HG02970 (cell line): ENCODE measurements around the gene SDF4.
"Not testable (repeated sequence)": the region's sequence is repeated elsewhere in the genome, so short reads cannot be mapped to it uniquely, and the experiment has no call there.

ENCODE experiments used
- ATAC-seq: cut with Tn5 transposase; IDR thresholded peaks from one replicate; pipeline ENCODE4 v1.9.1; 2021; ENCODE audit warnings: mild to moderate bottlenecking, moderate library complexity, moderate number of reproducible peaks; ENCODE audit not compliant: unreplicated experiment, low FRiP score

The SDF4 gene

DNA sequence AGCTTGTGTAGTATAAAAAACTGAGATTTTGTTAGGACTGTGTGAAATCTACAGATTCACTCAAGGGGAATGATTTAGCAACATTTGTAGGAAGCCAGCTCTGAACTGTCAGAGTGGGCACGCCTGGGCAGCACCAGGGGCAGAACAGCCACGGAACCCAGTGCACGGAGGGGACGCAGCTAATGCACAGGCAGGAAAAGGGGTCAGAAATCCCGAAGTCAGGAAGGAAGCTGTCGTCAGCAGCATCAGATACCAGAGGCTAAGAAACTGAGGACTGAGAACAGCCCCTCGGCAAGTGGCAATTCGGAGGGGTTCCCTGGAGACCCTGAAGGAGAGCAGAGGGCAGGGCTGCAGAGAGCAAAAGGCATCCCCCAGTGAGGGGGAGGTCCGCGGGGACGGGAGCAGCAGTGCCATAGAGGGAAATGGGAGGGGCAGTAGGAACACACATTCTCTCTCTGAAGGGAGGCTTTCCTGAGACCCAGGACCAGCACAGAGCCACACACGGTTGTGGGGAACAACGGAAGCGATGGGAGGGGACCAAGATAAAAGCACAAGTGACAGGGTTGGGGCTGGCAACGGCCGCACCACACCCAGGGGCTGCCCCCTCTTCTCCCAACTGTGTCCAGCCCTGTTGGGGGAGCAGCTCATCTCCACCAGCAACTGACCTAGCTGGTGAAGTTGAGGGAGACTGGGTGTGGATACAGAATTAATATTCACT, 29.2 kb upstream of the SDF4 start:
- no peak for ATAC-seq

DNA sequence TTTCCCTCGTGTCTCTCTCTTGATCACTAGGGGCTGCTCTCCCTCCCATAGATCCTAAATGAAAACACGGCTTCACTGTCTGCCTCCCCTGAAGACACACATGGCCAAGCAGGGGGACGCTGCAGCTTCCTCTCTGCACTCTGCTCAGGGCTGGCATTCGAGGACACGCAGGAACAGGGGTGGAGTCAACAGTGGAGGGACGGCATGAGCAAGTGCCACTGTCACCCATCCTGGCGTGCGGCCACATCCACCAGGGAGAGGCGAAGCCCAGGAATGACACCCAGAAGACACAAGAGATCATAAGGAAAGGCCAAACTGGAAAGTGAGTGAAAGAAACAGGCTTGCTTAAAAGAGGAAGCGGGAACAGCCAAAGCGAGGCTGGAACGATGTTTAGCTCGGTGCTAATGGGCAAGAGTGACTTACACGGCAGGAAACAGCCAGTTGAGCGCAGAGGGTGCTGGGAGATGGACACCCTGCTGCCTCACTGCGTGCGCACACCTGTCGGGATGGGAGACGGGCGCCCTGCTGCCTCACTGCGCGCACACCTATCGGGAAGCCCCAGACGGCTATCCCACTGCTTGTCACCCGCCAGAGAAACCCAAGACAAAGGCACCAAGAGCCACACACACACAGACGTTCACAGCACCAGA, 28.3 kb upstream of the SDF4 start:
- no peak for ATAC-seq

DNA sequence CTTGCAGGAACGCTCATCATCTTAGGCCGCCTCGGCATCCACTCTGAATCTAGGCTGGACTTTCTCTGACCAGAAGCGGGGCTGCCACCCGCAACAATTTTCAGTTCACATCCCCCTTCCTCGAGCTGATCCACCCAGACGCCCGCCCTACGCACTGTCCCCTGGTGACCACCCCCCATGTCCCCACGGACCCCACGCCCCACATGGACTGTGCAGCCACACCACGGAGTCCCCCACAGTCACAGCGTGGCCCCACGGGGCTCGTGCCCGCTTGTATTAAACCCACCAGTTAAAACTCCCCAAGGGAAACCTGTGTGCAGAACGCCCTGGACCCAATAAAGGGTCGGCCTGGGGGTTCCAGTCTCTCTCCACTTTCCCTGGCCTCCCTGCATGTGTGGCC, 27.7 kb upstream of the SDF4 start:
- no peak for ATAC-seq

DNA sequence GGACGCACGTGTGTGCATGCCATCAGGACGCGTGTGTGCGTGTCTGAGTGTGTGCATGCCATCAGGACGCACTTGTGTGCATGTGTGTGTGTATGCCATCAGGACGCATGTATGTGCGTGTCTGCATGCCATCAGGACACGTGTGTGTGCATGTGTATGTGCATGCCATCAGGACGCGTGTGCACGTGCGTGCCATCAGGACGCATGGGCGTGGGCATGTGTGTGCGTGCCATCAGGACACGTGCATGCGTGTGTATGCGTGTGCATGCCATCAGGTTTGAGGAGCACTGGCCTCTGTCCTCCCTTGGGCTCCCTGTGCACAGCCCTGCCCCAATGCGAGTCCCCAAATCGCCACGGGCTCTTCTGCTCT, 27.3 kb upstream of the SDF4 start:
- ATAC-seq = no peak

DNA sequence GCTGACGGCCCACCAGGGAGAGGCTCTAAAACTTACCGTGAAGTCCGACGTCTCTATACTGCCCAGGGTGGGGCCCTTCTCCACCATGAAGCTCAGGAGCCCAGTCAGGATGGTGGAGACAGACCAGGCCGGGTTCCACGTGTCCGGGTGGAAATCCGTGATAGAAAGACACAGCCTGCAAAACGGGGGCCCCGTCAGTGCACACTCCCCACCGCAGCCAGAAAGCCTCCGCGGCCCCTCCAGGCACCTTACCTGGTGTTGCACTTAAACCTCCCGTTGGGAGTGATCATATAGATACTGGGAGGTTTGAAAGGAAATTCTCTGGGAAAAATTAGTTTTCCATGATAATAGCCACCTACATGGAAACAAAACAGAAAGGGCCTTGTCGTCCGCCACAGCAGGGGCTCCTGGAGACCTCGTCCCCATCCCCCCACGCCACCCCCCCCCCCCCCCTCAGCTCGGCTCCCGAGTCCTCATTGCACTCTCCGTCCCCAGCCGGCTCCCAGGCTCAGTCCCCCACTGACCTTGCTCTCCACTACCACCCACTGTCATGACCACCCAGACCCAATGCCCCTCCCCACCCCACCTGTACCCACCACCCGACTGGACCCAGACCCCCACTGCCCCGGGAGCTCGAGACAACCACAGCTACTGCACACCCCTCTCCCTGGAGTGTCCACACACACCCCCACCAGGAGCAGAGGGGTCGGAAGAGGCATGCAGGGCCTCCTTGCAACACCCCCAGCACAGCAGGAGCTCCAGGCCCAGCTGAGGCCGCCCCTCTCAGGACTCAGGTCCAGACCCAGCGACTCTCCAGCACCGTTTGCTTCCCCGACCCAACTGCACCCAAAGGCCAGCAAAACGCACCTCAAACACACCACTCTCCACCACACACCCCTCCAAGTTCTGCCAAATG, 25.4 kb upstream of the SDF4 start:
- no peak for ATAC-seq

DNA sequence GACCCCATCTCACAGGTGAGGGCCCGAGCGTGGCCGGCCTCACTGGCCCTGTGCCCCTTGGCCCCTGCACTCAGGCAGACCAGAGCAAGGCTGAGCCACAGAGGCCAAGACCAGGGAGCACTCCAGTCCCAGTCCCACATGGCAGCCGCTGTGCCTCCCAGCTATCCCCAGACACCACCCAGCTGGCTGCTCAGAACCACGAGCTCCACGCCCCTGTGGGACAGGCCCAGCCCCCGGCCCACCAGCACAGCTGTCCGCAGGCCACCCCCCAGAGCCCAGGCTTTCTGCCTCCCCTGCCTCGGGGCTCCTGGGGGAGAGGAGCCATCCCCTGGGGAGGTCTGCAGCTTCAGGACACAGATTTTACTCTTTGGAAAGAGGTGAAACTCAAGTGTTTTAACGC, 23.8 kb upstream of the SDF4 start:
- ATAC-seq = no peak

DNA sequence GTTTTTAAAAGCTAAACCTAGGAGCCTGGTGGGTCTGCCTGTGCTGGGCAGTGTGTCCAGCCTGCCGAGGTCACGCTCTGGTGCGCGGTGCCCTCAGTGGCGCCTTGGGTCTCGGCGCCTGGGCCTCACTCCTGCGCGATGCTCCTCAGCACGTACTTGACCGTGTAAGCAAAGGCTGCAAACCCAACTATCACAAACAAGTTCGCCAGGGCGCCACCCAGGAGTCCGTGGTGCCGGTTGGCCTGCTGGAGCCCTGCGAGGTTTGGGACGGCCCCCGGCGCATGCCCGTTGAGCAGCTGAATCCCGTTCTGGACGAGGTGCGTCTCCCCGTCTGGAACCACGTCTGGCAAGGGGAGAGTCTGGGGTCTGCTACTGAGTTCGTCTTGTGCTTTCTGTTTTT, 23.3 kb upstream of the SDF4 start:
- no peak for ATAC-seq

DNA sequence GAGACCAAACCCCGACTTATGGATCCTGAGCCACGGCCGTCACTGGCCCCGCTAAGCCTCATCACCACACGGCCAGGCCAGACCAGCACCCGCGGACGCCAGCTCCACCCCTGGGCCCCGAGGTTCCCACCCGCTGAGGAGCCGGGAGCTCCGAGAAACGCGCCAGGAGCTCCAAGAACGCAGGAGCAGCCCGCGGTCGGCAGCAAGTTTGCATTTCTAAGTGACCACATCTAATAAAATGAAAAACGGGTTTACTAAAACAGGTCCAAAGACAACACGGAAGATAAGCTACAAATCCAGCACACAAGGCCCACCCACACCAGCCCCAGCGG, 22.8 kb upstream of the SDF4 start:
- ATAC-seq = no peak

DNA sequence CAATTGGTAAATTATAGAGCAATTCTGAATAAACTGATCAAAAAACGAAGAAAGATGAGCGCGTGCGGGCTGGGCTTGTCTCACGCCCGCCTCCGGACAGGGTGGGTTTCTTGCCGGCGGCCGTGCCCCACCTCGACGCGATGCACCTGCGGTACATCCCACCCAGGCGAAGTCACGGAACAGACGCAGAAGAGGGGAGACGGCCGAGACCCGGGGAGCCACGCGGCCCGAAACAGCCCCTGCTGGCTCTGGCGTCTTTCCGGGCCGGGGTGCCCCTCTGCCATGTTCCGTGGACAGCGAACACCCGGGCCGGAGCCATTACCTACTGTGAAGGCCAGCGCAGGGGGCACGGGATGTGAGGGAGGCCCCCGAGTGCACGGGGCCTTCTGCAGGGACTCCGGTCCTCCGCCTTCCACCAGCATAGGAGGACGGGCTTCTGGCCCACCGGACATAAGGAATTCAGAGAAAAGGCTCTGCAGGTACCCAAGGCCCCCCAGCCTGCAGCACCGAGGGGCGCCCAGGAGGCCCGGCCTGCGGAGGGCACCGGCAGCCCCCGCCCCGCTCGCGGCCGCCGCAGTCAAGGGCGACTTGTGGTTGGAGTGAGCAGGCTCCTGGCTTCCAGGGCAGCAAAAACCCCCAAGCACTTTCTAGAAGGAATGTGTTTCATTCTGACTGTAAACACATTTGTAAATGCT, 22.3 kb upstream of the SDF4 start:
- no peak for ATAC-seq

DNA sequence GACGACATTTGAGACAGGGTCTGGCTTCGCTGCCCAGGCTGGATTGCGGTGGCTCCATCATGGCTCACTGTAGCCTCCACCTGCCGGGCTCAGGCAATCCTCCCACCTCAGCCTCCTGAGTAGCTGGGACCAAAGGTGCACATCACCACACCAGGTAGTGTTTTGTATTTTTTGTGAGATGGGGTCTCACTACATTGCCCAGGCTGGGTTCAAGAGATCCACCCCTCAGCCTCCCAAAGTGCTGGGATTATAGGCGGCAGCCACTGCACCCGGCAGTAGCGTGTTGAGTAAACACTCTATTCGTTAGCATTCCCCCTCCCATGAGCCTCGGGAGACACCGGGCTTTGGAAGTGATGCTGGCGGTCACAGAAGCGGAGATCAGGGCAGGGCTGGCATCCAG, 21.5 kb upstream of the SDF4 start:
- ATAC-seq = no peak

DNA sequence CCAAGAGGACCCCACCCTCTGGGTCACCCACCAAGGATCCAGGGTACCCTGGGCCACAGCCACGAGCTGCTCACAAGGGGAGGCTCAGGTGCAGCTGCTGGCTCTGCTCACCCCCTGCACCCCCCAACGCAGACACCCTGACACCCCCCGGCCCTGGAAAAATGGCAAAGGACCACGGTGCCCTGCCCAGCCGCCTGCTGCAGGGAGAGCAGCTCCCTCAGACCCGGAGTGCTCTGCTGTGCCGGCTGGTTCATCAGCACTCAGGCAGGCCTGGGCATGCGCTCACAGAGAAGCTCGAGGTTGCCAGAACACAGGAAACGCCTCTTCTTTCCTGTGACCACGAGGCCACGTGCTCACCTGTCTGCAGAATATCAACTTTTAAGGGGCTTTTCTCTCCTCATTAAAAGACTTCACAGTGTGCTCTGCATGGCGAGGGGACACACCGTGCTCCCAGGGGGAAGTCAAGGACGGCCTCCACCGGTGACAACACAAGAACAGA, 19.0 kb upstream of the SDF4 start:
- ATAC-seq = no peak

DNA sequence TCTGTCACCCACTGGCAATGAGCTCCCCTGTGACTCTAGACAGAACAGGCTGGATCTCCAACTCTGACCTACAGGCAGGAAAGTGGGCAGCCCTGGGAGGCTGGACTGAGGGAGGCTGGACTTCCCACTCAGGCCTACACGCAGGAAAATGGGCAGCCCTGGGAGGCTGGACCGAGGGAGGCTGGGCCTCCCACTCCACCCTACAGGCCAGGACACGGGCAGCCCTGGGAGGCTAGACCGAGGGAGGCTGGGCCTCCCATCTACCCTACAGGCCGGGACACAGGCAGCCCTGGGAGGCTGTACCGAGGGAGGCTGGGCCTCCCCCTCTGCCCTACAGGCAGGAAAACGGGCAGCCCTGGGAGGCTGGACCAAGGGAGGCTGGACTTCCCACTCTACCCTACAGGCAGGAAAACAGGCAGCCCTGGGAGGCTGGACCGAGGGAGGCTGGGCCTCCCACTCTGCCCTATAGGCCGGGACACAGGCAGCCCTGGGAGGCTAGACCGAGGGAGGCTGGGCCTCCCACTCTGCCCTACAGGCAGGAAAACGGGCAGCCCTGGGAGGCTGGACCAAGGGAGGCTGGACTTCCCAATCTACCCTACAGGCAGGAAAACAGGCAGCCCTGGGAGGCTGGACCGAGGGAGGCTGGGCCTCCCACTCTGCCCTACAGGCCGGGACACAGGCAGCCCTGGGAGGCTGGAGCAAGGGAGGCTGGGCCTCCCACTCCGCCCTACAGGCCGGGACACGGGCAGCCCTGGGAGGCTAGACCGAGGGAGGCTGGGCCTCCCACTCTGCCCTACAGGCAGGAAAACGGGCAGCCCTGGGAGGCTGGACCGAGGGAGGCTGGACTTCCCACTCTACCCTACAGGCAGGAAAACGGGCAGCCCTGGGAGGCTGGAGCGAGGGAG, 16.5 kb upstream of the SDF4 start:
- ATAC-seq = not testable (repeated sequence)

DNA sequence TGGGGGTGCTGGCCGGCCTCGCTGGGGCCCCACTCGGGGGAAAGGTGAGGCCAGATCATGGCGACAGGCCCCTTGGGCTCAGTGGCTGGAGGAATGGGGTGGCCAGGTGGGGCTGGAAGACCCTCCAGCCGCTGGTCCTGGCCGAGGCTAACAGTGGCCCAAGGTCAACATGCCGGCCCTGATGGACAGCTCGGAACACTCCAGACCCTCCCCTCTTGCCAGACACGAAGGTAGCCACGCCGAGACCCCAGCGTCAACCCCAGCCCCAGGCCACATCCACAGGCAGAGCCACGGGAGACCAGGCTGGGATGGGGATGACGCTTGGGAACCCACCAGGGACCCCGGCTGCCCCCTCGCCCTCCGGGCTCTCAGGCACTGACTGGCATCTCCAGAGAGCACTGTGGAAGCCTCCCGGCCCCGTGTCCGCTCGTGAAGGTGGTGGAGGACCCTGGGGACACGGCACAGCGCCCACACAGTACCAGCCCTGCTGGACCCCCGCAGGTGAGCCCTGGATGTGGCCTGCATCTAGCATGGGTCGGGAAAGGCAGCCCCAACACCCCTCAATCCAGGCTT, 15.6 kb upstream of the SDF4 start:
- no peak for ATAC-seq

DNA sequence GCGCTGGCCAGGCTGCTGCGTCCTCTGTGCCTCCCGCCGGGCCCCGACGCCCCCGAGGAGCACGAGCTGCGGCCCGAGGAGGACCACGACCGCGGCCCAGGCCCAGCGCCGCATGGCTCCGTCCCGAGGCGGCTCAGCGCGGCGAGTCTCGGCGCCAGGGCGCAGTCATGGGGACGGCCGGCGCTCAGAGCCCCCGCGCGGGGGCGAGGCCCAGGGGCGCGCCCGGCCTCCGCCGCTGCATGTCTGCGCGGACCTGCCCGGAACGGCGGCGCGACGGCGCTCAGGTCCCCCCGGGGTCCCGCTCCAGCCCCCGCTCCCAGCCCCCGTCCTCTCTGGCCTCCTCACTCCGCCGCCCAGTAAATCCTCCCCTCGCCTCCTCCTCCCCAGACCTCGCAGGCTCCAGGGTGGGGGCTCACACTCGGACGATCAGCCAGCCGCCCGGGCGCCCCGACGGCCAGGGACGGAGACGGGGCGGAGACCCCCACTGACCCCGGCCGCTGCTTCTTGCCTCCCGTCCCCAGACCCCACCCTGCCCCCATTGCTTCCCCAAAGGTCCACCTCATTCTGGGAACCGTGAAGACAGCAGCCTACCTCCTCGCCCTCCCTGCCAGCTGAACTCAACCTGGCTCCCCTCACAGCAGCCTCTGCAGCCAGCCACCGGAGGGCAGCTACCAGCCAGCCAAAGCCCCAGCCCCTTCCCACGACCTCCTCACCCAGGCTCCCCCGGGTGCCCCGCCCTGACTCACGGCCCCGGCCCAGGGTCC, 15.0 kb upstream of the SDF4 start, which contains the start of gene C1QTNF12:
C1QTNF12 (minus strand) TSS at position 146 of the 764 bp plus-strand sequence; CDS start at position 114, 32 bp downstream.
- ATAC-seq = no peak

DNA sequence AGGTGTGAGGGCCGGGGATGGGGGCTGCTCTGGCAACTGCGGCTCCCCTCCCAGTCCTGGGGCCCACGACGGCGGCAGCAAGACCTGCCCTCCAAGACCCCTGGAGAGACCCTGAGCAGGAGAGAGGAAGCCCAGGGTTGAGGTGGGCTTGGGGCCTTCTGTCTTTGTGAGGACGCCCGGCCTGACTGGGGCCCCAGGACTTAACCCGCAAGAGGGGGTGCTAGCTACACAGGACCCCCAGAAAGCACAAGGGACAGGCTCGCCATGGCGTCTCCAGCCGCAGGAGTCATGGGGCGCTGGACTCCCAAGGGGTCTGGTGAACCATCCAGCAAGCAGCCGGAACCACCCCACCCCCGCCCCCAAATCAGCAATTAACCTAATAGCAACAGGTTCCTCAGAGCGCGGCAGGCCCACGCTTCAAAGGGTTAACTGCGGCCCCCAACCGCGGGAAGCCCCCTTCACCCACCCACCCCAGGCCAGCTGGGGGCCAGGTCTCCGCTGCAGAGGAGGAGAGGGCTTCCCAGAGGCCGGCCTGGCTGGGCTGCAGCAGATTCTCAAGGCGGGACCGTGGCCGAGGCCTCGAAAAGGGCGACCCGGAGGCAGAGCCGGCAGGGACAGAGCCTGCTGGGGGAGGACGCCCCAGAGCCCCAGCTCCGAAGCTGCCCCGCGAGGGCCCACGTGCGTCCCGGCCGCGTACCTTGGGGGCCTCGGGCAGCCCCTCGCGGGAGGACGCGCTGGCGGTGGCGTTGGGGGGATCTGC, 14.2 kb upstream of the SDF4 start:
- ATAC-seq = no peak

DNA sequence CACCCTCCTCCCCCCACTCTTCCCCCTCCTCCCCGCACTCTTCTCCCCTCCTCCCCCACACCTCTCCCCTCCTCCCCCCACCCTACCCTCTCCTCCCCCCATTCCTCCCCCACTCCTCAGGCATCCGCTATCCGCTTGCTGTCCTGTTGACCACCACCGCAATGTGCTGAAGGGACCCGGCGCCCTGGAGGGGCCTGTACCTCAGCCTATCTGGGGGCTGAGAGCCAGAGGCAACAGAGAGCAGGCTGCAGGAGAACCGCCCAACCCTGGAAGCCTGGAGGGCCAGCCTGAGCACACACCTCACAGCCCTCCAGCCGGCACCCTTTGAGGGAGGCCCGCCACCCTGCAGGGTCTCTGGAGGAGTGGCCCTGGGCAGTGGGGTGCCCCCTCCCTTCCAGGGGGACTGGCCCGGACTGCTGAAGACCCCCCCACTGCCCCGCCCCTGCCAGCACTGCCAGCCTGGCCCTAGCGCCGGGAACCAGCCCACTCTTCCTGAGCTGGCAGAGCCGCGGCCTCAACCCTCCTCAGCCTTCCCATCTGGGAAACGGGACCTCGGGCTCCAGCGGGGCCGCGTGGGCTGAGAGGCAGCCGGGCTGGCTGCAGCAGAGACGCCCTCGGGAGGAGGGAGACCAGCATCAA, 13.5 kb upstream of the SDF4 start:
- ATAC-seq = no peak

DNA sequence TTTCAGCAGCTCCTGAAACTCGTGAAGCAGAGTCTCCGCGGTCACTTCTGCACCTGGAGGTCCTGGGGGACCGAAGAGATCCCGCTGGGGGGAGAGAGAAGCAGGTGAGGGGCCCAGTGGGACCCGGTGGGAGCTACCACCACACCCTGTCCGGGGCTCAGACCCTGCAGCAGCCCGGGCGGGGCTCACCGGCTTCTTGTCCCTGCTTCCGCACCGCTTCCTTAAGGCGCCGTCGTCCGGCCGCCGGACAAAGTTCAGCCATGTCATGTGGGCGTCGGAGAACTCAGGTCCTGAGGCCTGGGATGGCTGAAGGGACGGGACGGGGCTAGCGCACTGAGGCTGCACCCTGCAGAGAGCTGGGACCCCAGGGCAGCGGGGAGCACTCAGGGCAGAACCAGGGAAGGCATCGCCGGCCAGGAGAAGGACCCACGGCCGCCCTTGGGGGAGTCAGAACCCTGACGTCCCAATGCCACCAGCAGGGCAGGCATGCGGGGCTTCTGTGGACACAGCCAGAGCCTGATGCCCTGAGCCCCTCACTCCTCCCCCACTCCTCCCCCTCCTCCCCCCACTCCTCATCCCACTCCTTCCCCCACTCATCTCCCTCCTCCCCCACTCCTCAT, 12.5 kb upstream of the SDF4 start:
- no peak for ATAC-seq
